IMR-90 (cell line): ENCODE results near the gene TRIM10.

Experiments
- BHLHE40 ChIP-seq: fragments of 150-350 bp; IDR thresholded peaks from 2 replicates; pipeline ENCODE4 v1.6.1; 2016; ENCODE audit warnings: mild to moderate bottlenecking, low read depth, low read length
- CEBPB ChIP-seq: IDR thresholded peaks from 2 replicates; pipeline ENCODE4 v1.6.1; 2012; ENCODE audit warnings: low read depth, low read length, improper control_type of control experiment
- CTCF ChIP-seq: conservative IDR thresholded peaks from 2 replicates; pipeline ENCODE4 v1.5.1; 2012; ENCODE audit warnings: mild to moderate bottlenecking, low read depth, low read length, improper control_type of control experiment
- ELK1 ChIP-seq: fragments of 150-350 bp; IDR thresholded peaks from 2 replicates; pipeline ENCODE4 v1.6.1; 2016; ENCODE audit warnings: low read depth, mild to moderate bottlenecking, low read length, moderate library complexity, borderline replicate concordance
- FOS ChIP-seq: fragments of 150-350 bp; IDR thresholded peaks from 2 replicates; pipeline ENCODE4 v1.6.1; 2016; ENCODE audit warnings: low read depth, low read length
- MAFK ChIP-seq: IDR thresholded peaks from 2 replicates; pipeline ENCODE4 v1.6.1; 2012; ENCODE audit warnings: low read depth, low read length, improper control_type of control experiment
- MAZ ChIP-seq: IDR thresholded peaks from 2 replicates; pipeline ENCODE4 v1.6.1; 2012; ENCODE audit warnings: low read depth, mild to moderate bottlenecking, low read length, improper control_type of control experiment, moderate library complexity, borderline replicate concordance
- POLR2A ChIP-seq: IDR thresholded peaks from 2 replicates; pipeline ENCODE4 v1.6.1; 2012; ENCODE audit warnings: mild to moderate bottlenecking, low read depth, low read length
- RAD21 ChIP-seq: IDR thresholded peaks from 2 replicates; pipeline ENCODE4 v1.6.1; 2012; ENCODE audit warnings: low read length, improper control_type of control experiment
- RCOR1 ChIP-seq: IDR thresholded peaks from 2 replicates; pipeline ENCODE4 v1.6.1; 2012; ENCODE audit warnings: mild to moderate bottlenecking, low read length, improper control_type of control experiment; ENCODE audit not compliant: insufficient replicate concordance
- RFX5 ChIP-seq: IDR thresholded peaks from 2 replicates; pipeline ENCODE4 v1.8.0; 2012; ENCODE audit warnings: low read depth, mild to moderate bottlenecking, low read length, moderate library complexity
- SMC3 ChIP-seq: fragments of 150-350 bp; IDR thresholded peaks from 2 replicates; pipeline ENCODE4 v1.6.1; 2016; ENCODE audit warnings: low read depth, mild to moderate bottlenecking, antibody characterized with exemption, low read length, moderate library complexity

GRCh38 chr6:30194797-30195690 lies 34.0 kb upstream of the TRIM10 start:
- TF ChIP-seq SMC3 (no peak), MAFK (no peak), CEBPB (no peak), CTCF (no peak), RAD21 (no peak), POLR2A (no peak), FOS (no peak), RCOR1 (no peak), MAZ (no peak), ELK1 (no peak), RFX5 (no peak), BHLHE40 (no peak)
